GM18498 (cell line): ENCODE results near the gene PTH1R.
"Not testable (repeated sequence)": the region's sequence is repeated elsewhere in the genome, so short reads cannot be mapped to it uniquely, and the experiment has no call there.

Source experiments
- ATAC-seq: cut with Tn5 transposase; IDR thresholded peaks from one replicate; pipeline ENCODE4 v1.9.1; 2021; ENCODE audit warnings: mild to moderate bottlenecking, moderate library complexity; ENCODE audit not compliant: unreplicated experiment

Gene PTH1R

GRCh38 chr3:46909535-46910161, 32.1 kb downstream of the PTH1R start:
- ATAC-seq, result no peak

GRCh38 chr3:46910166-46910760, 32.7 kb downstream of the PTH1R start:
- no peak for ATAC-seq

- not testable (repeated sequence) for ATAC-seq
Measured at GRCh38 chr3:46910914-46911313, 33.4 kb downstream of the PTH1R start.

DNA sequence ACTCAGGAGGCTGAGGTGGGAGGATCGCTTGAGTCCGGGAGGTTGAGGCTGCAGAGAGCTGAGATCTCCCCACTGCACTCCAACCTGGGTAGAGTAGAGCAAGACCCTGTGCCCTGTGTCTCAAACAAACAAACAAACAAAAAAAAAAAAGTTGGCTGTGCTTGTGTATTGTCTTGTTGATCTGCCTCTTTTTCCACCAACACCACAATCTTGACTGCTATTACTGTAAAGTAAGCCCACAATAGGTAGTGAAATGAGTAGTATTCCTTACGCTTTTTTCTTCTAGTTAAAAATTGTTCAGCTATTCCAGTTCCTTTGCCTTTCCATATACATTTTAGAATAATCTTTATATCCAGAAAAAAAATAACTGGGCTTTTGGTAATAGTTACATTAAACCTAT, 35.5 kb downstream of the PTH1R start:
- ATAC-seq, result no peak

- ATAC-seq, result no peak
Measured at GRCh38 chr3:46913644-46914043, 36.1 kb downstream of the PTH1R start.

DNA sequence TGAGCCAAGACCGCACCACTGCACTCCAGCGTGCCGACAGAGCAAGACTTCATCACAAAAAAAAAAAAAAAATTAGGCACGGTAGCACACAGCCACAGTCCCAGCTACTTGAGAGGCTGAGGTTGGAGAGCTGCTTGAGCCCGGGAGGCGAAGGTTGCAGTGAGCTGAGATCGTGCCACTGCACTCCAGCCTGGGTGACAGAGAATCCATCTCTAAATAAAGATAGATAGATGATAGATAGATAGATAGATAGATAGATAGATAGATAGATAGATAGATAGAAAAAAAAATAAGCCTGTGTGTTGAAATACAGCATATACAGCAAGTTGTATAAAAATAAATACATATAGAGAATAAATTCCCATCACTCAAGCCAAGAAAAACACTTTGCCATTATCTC, 37.3 kb downstream of the PTH1R start:
- no peak for ATAC-seq

- ATAC-seq, result no peak
Measured at GRCh38 chr3:46915297-46915822, 37.8 kb downstream of the PTH1R start.

DNA sequence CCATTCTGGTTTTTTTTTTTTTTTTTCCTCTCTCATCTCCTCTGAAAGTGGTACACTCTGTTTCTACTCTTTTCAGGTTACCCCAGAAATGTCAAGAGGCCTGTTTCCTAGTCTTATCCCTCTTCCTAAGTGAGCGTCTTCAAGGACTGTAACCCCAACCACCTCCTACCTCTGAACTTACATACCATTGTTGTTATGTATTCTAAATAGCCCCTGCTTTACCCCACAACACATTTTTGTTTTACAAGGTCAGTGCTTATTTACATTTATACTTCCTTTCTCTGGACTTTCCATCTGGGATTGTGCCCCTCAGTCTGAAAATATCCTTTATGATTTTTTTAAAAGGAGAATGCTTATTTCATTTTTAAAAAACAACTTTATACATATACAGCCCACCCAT, 38.8 kb downstream of the PTH1R start:
- ATAC-seq, result no peak

GRCh38 chr3:46916799-46917198, 39.3 kb downstream of the PTH1R start:
- no peak for ATAC-seq

GRCh38 chr3:46917257-46917656, 39.7 kb downstream of the PTH1R start:
- ATAC-seq, result no peak

DNA sequence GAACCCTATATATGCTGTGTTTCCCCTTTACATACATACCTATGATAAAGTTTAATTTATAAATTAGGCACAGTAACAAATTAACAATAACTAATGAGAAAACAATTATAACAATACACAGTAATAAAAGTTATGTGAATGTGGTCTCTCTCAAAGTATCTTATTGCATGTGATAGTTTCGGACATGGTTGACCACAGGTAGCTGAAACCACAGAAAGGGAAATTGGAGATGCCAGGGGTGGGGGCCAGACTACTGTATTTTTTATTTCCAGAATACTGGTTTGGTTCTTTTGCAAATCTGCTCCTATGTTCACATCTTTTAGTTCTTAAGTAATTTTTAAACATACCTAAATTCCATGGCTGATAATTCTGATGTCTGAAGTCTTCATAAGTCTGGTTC, 40.7 kb downstream of the PTH1R start:
- no peak for ATAC-seq

- no peak for ATAC-seq
Measured at GRCh38 chr3:46918634-46919033, 41.1 kb downstream of the PTH1R start.

- ATAC-seq, result no peak
Measured at GRCh38 chr3:46921041-46921440, 43.5 kb downstream of the PTH1R start.

- no peak for ATAC-seq
Measured at GRCh38 chr3:46921871-46922271, 44.4 kb downstream of the PTH1R start.

- ATAC-seq, result no peak
Measured at GRCh38 chr3:46922426-46922825, 44.9 kb downstream of the PTH1R start.

- ATAC-seq, result no peak
Measured at GRCh38 chr3:46922871-46923558, 45.5 kb downstream of the PTH1R start.

- ATAC-seq, result no peak
Measured at GRCh38 chr3:46923559-46924350, 46.2 kb downstream of the PTH1R start.

DNA sequence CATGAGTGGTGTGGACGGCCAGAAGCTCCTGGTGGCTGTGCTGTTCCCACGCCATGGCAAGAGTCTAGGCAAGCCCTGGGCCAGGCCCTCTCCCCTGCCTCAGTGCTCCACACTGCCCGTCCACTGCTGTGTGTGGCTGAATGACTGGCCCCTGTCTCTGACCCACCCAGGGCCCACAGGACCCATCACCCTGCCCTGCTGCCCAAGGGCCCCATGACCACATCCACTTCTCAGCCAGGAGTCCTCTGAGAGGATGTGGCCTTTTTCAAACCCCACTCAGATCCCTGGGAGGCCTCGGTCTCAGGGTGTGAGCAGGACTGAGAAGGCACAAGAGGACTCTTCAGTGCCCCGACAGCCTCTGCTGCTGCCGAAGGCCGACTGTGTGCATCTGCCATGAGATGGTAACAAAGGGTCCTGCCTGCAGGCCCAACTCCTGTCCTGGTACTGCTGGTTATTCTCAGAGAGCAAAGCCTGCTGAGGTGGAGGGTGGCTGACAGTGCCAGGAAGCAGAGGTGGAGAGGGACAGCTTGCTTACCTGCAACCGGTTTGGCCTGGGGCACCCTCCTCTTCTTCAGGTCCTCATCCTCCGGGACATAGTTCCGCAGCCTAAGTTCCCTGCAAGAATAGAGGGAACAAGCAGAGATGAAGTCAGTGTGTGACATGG, 47.5 kb downstream of the PTH1R start:
- ATAC-seq, result no peak

GRCh38 chr3:46925585-46925934, 48.0 kb downstream of the PTH1R start:
- no peak for ATAC-seq

DNA sequence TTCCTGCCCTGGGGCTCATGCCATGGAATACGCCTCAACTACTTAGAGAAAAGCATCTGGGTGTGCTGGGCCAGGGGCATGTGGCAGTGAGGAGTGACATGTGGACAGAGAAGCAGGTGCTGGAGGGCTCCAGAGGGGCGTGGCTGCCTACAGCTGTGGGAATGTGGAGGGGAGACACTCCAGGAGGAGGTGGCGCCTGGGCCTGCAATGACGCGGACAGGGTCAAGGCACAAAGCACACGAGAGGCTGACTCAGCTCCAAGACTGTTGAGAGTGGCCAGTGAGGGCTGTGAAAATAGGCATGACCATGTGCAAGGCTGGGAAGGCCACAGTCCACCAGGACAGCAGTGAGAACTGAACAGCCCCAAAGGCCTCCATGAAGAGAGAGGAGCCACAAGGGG, 48.5 kb downstream of the PTH1R start:
- ATAC-seq, result no peak

- ATAC-seq, result no peak
Measured at GRCh38 chr3:46926447-46926846, 48.9 kb downstream of the PTH1R start.
